ENCODE data around the gene FAM110A.

The FAM110A gene

DNA sequence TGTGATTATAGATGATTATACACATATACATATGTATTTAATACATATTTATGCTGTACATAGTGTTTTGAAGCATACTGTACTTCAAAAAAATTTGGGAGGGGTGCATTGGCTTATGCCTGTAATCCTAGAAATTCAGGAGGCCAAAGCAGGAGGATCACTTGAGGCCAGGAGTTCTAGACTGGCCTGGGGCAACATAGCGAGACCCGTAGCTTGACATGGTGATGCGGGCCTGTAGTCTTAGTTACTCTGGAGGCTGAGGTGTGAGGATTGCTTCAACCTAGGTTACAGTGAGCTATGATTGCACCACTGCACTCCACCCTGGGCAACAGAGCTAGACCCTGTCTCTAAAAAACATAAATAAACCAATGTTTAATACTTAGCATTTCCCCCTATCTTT is 1.6 kb upstream of the FAM110A start:
- no peaks in the 10 kb centered on the region for H3K27me3 Mint-ChIP-seq
- peaks cover 33% of the 10 kb centered on the region for H3K4me1 Mint-ChIP-seq
- no peaks in the 10 kb centered on the region for H3K36me3 Mint-ChIP-seq
- no peak overlapping the region for H3K4me3 Mint-ChIP-seq
- H3K9me3 Mint-ChIP-seq: no peaks in the 10 kb centered on the region
- H3K27ac Mint-ChIP-seq: peak overlapping the region; percentile 12

DNA sequence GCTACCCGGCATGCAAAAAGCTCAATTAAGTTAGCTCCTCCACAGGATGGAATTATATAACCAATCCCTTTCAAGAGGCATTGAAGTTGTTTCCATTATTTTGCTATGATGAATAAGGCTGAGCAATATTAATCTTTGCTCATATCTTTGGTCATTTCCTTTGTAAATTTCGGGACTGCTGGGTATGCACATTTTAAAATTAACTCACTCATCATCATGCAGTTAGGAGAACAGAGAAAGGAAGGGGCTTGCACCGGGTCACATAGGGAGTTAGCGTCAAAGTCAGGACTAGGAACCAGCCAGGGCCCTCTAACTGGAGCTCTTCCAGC is 430 bp upstream of the FAM110A start:
- Mint-ChIP-seq H3K9me3 (no peaks in the 10 kb centered on the region), H3K27ac (peak overlapping the region; percentile 73), H3K27me3 (no peaks in the 10 kb centered on the region), H3K36me3 (no peaks in the 10 kb centered on the region), H3K4me1 (peaks cover 41% of the 10 kb centered on the region), H3K4me3 (peak overlapping the region; percentile 87)

DNA sequence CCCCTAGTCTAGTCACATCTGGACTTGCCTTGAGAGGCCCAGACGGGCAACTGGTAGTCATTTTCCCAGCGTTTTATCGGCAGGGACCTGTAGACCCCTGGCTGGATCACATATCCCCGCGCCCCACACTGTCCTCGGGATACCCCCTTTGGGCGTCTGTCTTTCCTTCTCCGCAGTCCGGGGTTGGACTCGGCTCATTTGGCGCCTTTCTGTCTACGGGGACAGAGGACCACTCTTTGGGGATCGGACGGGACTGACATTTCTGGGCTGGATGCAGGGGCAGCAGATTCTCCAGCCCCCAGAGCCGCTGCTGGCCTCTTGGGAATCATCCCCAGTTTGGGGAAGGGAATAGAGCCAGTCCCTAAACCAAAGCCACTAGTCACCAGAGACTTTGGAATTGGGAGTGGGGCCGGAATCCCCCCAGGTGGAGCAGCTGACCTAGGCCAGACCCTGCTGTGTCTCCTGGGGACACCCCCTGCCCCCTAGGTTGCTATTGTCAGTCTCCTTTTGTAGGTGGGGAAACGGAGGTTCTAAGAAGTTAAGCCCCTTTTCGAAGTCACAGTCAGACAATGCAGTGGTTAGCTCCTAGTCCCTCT is 734 bp downstream of the FAM110A start:
- peaks cover 47% of the 10 kb centered on the region for H3K4me1 Mint-ChIP-seq
- peak overlapping the region; percentile 68 for H3K27ac Mint-ChIP-seq
- H3K36me3 Mint-ChIP-seq: no peaks in the 10 kb centered on the region

DNA sequence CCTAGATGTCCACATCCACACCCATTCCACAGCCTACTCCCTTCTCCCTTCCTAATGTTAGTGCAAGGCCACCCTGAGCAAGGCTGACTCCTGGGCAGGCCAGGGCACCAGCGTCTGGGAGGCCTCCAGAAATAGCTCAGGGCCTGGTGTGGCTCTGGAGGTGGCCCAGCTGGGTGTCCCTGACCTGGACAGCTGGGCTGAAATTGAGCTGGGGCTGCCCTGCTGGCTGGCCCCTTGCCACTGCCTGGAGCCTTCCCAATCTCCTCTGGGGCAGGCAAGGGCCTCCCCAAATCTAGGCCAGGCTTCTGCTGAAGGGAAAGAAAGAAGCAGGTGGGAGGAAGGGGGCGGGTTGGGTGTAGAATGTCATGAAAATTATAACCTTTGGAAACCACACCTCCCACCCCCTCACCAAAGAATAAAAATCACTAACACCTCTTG is 2.1 kb downstream of the FAM110A start:
- peaks cover 50% of the 10 kb centered on the region for H3K4me1 Mint-ChIP-seq
- H3K4me3 Mint-ChIP-seq: peak overlapping the region; percentile 68

More for the DNA sequence above, 734 bp downstream of the FAM110A start:
- Mint-ChIP-seq H3K9me3 (no peaks in the 10 kb centered on the region), H3K4me3 (peak overlapping the region; percentile 87), H3K27me3 (no peaks in the 10 kb centered on the region)

DNA sequence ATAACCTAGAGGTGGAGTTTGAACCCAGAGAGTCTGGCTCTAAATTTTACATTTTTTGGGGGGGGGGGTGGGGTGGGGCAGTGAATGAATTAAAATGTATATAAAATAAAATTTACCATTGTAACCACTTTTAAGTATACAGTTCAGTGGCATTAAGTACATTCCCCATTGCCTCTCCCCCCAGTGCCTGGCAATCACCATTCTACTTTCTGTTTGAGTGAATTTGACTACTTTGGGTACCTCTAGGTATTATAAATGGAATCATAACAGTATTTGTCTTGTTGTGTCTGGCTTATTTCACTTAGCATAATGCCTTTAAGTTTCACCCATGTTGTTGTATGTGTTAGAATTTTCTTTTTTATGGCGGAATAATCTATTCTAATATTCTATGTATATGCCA is 2.7 kb downstream of the FAM110A start:
- peaks cover 51% of the 10 kb centered on the region for H3K4me1 Mint-ChIP-seq
- no peaks in the 10 kb centered on the region for H3K27me3 Mint-ChIP-seq
- H3K9me3 Mint-ChIP-seq: no peaks in the 10 kb centered on the region
- no peak overlapping the region for H3K27ac Mint-ChIP-seq
- no peaks in the 10 kb centered on the region for H3K36me3 Mint-ChIP-seq
- H3K4me3 Mint-ChIP-seq: peak overlapping the region; percentile 19

More for the DNA sequence above, 2.1 kb downstream of the FAM110A start:
- no peaks in the 10 kb centered on the region for H3K9me3 Mint-ChIP-seq
- no peaks in the 10 kb centered on the region for H3K27me3 Mint-ChIP-seq
- peak overlapping the region; percentile 73 for H3K27ac Mint-ChIP-seq
- H3K36me3 Mint-ChIP-seq: no peaks in the 10 kb centered on the region

DNA sequence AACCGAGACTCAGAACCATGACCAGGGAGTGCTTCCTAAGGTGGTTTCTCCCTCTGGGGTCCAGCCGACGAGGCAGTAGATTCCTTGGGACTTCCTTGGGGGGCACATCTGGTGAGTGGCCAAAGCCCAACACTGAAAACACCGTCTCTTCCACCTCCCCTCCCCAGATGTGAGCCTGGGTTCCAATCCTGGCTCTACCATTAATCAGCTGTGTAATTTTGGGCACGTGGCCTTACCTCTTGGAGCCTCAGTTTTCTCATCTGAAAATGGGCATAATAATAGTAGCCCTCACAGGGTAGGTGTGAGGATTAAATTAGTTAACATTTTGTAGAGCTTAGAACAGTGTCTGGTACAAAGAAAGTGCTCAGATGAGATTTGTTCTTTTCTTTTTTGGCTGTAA is 5.5 kb downstream of the FAM110A start:
- Mint-ChIP-seq H3K9me3 (no peaks in the 10 kb centered on the region), H3K4me3 (no peak overlapping the region), H3K27me3 (no peaks in the 10 kb centered on the region), H3K4me1 (peaks cover 53% of the 10 kb centered on the region), H3K36me3 (no peaks in the 10 kb centered on the region), H3K27ac (no peak overlapping the region)

DNA sequence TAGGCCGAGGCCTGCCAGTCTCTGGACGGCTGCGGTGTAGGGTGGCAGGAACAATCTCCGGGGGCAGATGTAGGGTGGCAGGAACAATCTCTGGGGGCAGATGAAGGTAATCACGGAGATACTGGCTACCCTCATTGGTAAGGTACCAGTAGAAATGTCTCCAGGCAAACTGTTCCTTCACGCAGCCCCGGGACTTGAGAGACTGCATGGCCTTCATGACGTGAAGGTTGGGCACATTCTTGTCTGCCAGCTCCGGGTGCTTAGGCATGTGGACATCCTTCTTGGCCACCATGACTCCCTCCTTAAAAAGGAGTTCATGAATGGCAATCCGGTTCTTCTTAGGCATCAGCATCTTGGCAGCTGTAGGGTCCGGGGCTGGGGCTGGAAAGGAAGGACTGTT is 6.1 kb downstream of the FAM110A start:
- Mint-ChIP-seq H3K27ac (no peak overlapping the region), H3K36me3 (no peaks in the 10 kb centered on the region), H3K27me3 (no peaks in the 10 kb centered on the region), H3K4me3 (no peak overlapping the region), H3K9me3 (no peaks in the 10 kb centered on the region), H3K4me1 (peaks cover 53% of the 10 kb centered on the region)

DNA sequence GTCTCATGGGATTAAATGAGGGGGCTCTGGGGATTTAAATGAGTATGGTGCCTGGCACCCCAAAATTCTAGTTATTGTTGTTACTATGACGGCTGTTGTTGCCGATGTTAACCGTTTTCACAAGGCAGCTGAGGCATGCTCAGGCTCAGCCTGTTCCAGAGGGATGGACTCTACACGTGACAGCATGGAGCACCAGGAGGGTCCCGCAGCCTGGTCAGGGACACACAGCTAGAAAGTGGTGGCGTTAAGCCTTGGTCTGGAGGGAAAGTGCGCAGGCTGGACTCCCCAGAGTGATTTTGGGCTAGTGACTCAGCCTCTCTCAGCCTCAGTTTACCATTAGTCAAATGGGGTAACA is 7.0 kb downstream of the FAM110A start:
- Mint-ChIP-seq H3K9me3 (no peaks in the 10 kb centered on the region), H3K27ac (no peak overlapping the region), H3K4me3 (peak overlapping the region; percentile 72), H3K27me3 (no peaks in the 10 kb centered on the region), H3K36me3 (no peaks in the 10 kb centered on the region), H3K4me1 (peaks cover 47% of the 10 kb centered on the region)

DNA sequence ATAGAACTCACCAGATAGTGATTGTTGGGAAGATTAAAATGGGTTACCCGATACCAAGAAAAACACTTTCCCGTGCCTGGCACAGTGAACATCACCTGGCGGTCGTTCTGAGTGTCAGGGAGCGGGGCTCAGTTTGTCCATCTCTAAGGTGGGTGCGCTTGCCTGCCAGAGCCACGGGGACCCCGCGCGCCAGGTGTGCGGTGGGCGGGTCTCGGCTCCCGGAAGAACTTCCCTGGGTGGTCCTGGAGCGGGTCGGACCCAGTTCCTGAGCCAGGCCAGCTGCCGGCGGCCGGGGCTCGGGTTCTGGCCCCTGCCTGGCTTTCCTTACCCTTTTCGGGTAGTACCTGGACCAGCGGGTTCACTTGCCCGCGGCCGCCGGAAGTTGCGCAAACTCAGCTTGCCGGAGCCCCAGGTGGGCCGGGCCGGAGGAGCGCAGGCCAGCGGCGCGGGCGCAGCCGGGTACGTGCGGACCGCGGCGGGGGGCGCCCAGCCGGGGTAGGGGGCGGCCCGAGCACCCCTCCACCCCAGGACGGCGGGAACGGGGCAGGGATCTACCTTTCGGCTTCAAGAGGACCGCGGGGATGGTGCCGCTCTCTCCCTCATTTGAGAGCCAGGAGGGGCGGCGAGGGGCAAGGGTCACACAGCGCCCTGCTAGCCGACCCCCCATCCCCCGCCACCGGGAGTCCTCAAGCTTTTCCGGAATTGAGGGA is 7.5 kb downstream of the FAM110A start:
- Mint-ChIP-seq H3K4me3 (peak overlapping the region; percentile 75), H3K27ac (no peak overlapping the region), H3K4me1 (peaks cover 47% of the 10 kb centered on the region), H3K9me3 (no peaks in the 10 kb centered on the region), H3K27me3 (no peaks in the 10 kb centered on the region), H3K36me3 (no peaks in the 10 kb centered on the region)

DNA sequence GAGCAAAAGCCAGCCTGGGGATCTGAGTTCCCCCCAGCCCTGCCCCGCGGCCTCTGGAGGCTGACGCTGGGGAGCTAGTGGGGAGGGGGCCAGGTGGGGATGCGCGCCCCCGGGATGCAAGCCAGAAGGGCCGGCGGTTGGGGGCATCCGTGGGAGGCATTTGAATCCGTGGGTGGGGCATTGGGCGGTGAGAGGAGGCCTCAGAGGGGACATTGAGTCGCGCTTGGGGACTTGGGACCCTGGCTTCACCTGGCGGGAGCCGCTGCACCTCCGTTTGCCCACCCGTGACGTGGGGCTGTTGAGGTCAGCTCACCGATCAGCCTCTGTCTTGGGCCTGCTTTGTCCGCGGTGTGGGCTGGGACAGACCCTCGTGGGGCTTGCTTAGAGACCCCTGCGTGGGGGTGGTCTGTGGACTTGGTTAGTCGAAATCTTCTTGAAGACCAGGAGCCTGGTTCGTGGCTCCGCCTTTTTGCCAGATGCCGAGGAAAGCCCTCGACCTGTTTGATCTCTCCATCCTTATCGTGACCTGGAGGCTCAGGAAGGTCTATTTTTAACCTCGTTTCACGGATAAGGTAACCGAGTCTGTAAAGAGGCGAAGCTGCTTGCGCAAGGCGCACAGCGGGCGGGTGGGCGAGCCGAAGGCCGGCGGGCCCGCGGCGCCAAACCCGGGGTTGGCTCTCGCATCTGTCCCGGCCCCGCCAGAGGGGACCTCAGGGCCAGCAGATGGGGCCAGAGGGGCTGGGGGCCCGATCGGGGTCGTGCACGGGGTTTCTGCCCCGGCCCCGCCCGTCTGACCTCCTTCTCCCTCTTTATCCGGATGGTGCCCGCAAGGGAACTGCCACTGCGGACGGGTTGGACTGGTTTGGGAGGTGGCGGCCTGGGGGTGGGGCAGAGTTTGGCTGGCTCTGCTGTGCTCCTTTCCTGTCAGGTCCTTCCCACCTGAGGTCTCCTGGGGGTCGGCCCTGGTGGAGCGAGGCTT is 8.3 kb downstream of the FAM110A start:
- H3K4me3 Mint-ChIP-seq: peak overlapping the region; percentile 75
- peak overlapping the region; percentile 35 for H3K27ac Mint-ChIP-seq
- H3K36me3 Mint-ChIP-seq: no peaks in the 10 kb centered on the region
- H3K27me3 Mint-ChIP-seq: no peaks in the 10 kb centered on the region
- no peaks in the 10 kb centered on the region for H3K9me3 Mint-ChIP-seq
- peaks cover 47% of the 10 kb centered on the region for H3K4me1 Mint-ChIP-seq

DNA sequence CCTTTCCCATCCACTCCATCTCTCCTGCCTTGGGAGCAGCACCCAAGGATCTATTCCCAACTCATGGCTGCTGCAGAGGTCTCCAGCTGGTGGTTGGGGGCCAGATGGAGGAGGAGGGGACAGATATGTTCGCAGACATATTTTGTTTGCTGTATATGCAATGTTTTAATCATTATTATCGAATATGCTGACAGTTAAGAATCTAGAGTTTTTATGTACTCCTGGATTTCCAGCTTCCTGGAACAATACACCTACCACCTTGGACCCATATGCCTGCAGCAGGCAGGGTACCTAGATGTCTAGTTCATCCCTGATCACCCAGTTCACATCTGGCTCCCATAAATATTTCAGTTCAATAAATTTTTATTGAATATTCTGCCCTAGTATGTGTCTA is 9.0 kb downstream of the FAM110A start:
- peaks cover 47% of the 10 kb centered on the region for H3K4me1 Mint-ChIP-seq
- H3K4me3 Mint-ChIP-seq: peak overlapping the region; percentile 19

DNA sequence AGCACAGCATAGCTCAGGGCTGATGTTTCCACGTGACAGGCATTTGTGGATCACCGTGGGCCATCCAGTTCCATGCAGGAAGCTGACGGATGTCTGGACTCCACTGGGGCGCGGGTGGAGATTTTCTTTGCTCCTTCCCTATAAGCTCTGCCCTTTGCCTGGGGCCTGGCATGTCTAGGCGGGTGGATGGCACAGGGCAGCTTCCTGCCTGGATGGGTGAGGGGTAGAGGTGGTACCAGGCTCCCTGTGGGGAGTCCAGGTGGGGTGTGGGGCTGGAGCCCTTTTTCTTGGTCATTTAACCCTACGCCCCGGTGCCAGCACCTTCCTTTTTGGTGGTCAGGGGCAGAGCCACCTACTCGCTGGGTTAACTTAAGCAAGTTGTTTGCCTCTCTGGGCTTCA is 10.4 kb downstream of the FAM110A start:
- H3K36me3 Mint-ChIP-seq: no peaks in the 10 kb centered on the region
- no peaks in the 10 kb centered on the region for H3K9me3 Mint-ChIP-seq
- H3K4me3 Mint-ChIP-seq: peak overlapping the region; percentile 87
- no peak overlapping the region for H3K27ac Mint-ChIP-seq
- peaks cover 44% of the 10 kb centered on the region for H3K4me1 Mint-ChIP-seq
- H3K27me3 Mint-ChIP-seq: no peaks in the 10 kb centered on the region

More for the DNA sequence above, 9.0 kb downstream of the FAM110A start:
- Mint-ChIP-seq H3K9me3 (no peaks in the 10 kb centered on the region), H3K27ac (no peak overlapping the region), H3K36me3 (no peaks in the 10 kb centered on the region), H3K27me3 (no peaks in the 10 kb centered on the region)

DNA sequence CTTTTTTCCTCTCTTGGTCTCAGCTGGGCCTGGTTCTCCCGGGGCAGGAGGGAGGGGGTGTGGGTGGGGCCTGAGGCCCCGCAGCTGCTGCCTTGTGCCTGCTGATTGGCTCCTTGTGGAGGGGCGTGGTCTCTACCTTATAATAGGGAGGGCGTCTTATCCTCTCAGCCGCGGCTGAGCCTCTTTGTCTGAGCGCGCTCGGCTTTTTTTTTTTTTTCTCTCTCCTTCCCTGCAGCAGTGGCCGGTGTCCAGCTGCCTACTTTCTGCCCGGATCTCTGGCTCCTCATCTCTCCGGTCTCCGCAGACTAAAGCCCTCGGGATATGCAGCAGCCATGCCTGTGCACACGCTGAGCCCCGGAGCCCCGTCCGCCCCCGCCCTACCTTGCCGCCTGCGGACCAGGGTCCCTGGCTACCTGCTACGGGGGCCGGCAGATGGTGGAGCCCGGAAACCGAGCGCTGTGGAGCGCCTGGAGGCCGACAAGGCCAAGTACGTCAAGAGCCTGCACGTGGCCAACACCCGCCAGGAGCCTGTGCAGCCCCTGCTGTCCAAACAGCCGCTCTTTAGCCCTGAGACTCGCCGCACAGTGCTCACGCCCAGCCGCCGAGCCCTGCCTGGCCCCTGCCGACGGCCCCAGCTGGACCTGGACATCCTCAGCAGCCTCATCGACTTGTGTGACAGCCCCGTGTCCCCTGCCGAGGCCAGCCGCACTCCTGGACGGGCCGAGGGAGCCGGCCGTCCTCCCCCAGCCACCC is 11.1 kb downstream of the FAM110A start:
- peaks cover 44% of the 10 kb centered on the region for H3K4me1 Mint-ChIP-seq
- H3K9me3 Mint-ChIP-seq: no peaks in the 10 kb centered on the region
- no peaks in the 10 kb centered on the region for H3K27me3 Mint-ChIP-seq
- H3K36me3 Mint-ChIP-seq: no peaks in the 10 kb centered on the region
- H3K27ac Mint-ChIP-seq: peak overlapping the region; percentile 84
- peak overlapping the region; percentile 87 for H3K4me3 Mint-ChIP-seq

DNA sequence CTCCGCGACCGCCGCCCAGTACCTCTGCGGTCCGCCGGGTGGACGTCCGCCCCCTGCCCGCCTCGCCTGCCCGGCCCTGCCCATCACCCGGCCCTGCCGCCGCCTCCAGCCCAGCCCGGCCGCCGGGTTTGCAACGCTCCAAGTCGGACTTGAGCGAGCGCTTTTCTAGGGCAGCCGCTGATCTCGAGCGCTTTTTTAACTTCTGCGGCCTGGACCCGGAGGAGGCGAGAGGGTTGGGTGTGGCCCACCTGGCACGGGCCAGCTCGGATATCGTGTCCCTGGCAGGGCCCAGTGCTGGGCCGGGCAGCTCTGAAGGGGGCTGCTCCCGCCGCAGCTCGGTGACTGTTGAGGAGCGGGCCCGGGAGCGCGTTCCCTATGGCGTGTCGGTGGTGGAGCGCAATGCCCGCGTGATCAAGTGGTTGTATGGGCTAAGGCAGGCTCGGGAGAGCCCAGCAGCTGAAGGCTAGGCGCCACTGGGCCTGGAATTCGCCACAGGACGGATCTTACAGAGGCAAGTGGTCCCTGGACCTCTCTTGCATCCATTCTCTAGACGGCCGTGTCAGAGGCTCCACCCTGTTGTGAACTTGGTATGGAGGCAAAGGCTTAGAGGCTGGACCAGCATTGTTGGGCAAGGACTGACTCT is 11.8 kb downstream of the FAM110A start:
- Mint-ChIP-seq H3K4me1 (peaks cover 46% of the 10 kb centered on the region), H3K9me3 (no peaks in the 10 kb centered on the region)

More for the DNA sequence above, 11.8 kb downstream of the FAM110A start:
- H3K36me3 Mint-ChIP-seq: no peaks in the 10 kb centered on the region
- H3K4me3 Mint-ChIP-seq: peak overlapping the region; percentile 87
- H3K27ac Mint-ChIP-seq: peak overlapping the region; percentile 30
- no peaks in the 10 kb centered on the region for H3K27me3 Mint-ChIP-seq
